ENCODE results near the gene ABCC3.

DNA sequence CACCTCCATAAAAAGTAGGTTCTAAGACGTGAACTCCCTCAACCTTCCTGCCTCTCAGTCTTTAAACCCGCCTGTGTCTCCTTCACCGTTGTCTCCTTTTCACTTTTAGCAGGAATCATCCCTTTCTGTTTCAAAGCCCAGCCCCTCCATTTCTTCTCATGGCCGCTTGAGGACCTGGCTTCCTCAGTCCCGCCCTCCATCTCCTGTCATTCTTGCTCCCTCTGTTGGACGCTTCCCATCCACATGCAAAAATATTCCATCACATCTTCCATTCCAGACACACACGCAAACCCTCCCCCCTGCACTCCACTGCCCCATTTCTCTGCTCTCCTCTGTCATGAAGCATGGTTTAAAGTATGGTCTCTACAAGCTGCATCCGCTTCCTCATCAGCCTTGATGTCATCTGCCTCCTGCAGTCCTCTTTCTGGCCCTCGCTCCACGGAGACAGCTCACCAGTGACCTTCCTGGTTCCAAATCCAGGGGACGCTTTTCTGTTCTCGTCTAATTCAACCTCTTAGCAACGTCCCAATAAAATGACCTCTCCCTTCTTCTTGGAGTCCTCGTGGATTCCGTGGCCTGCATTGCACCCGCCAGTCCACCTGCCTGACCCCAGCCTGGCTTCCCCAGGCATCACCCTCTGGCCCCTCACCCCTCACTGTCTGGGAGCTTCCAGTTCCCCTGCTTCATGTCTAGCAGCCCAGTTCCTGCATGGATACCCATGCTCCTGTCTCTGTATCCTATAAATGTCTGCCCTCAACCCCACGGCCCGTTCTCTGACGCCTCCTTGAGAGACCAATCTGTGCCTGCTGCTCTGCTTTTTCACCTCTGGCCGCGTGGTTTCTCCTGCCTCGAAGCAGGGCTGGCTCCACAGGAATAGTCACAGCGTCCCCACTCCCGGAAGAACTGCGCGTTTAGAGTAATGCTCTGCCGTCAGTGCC is 46.9 kb downstream of the ABCC3 start:
- TF ChIP-seq, protein P1, sequence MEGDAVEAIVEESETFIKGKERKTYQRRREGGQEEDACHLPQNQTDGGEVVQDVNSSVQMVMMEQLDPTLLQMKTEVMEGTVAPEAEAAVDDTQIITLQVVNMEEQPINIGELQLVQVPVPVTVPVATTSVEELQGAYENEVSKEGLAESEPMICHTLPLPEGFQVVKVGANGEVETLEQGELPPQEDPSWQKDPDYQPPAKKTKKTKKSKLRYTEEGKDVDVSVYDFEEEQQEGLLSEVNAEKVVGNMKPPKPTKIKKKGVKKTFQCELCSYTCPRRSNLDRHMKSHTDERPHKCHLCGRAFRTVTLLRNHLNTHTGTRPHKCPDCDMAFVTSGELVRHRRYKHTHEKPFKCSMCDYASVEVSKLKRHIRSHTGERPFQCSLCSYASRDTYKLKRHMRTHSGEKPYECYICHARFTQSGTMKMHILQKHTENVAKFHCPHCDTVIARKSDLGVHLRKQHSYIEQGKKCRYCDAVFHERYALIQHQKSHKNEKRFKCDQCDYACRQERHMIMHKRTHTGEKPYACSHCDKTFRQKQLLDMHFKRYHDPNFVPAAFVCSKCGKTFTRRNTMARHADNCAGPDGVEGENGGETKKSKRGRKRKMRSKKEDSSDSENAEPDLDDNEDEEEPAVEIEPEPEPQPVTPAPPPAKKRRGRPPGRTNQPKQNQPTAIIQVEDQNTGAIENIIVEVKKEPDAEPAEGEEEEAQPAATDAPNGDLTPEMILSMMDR (IDR thresholded peaks at IDR 0.05) = peak; percentile 74
- no peak for TF ChIP-seq ZFX (IDR thresholded peaks at IDR 0.05; ENCODE audit: borderline replicate concordance)

All from 22Rv1 (cell line).